AG04449 (cell line): ENCODE results near the gene TOMM40.
"Not testable (repeated sequence)": the region's sequence is repeated elsewhere in the genome, so short reads cannot be mapped to it uniquely, and the experiment has no call there.

Experiments
- CTCF ChIA-PET: fragments of 350-600 bp; formaldehyde crosslinking; extraction: SDS; loops from one replicate; lab custom pipeline; 2021; ENCODE audit warnings: antibody characterized with exemption; lab: Yijun Ruan, JAX
- POLR2A ChIA-PET: fragments of 400-600, 350-600 bp; formaldehyde crosslinking; extraction: SDS; loops from one replicate; lab custom pipeline; 2020; ENCODE audit warnings: antibody characterized with exemption, inconsistent platforms; lab: Yijun Ruan, JAX
- DNase-seq: peaks from one replicate; pipeline ENCODE4 v3.0.0-alpha.2; 2010; ENCODE audit warnings: low read depth, low spot score
- H3K4me3 ChIP-seq: 2 replicates; pipeline ENCODE4 v1.5.1; 2011; ENCODE audit warnings: low read depth, mild to moderate bottlenecking, control low read depth, low read length
- TF ChIP-seq, protein P1 (sequence below): IDR thresholded peaks from one replicate; pipeline ENCODE4 v1.5.1; 2011; ENCODE audit warnings: mild to moderate bottlenecking, moderate library complexity, low read length, control low read depth, inconsistent platforms; ENCODE audit not compliant: insufficient read depth; ENCODE audit errors: missing control alignments

TOMM40 gene

DNA sequence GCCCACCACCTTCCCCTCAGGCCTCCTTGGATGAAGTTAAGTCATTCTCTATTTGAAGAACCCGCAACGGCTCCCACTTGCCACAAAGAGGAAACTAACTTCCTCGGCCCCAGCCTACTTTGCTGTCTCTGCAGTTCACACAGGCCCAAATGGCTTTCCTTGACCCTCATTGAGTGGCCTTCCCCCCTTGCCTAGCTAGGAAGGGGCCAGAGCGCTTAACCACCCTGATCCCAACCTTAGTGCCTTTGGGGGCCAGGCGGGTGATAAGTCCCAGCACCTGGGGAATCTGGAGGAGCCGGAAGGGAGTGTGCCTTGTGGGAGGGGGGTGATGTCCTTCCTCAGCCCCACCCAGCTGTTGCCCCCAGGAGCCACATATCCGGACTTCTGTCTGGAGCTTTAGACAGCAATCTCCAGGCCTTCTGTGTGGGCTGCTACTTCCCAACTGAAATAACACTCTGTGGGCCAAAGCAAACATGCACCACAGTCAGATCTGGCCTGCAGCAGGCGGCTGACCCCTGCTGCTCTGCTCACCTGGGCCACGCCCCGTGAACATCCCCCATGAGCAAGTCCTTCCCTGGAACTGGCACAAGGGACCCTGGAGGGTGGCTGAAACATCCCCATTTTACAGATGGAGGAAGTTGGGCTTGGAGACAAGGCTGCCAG, 34.5 kb upstream of the TOMM40 start:
- no peak for DNase-seq
- POLR2A ChIA-PET = interaction anchor here (0.6 kb wide), 1 partner anchor 7 kb away, joined by 4 read pairs; no protein-coding TSS in a partner anchor
- H3K4me3 ChIP-seq = no peak overlapping the region
- TF ChIP-seq, protein P1, sequence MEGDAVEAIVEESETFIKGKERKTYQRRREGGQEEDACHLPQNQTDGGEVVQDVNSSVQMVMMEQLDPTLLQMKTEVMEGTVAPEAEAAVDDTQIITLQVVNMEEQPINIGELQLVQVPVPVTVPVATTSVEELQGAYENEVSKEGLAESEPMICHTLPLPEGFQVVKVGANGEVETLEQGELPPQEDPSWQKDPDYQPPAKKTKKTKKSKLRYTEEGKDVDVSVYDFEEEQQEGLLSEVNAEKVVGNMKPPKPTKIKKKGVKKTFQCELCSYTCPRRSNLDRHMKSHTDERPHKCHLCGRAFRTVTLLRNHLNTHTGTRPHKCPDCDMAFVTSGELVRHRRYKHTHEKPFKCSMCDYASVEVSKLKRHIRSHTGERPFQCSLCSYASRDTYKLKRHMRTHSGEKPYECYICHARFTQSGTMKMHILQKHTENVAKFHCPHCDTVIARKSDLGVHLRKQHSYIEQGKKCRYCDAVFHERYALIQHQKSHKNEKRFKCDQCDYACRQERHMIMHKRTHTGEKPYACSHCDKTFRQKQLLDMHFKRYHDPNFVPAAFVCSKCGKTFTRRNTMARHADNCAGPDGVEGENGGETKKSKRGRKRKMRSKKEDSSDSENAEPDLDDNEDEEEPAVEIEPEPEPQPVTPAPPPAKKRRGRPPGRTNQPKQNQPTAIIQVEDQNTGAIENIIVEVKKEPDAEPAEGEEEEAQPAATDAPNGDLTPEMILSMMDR = no peak
- CTCF ChIA-PET = interaction anchor here (1.2 to 2.5 kb wide), 3 partner anchors 11 to 72 kb away, joined by 3 to 7 read pairs (median 3); partner anchors contain the start of genes APOE and NECTIN2

DNA sequence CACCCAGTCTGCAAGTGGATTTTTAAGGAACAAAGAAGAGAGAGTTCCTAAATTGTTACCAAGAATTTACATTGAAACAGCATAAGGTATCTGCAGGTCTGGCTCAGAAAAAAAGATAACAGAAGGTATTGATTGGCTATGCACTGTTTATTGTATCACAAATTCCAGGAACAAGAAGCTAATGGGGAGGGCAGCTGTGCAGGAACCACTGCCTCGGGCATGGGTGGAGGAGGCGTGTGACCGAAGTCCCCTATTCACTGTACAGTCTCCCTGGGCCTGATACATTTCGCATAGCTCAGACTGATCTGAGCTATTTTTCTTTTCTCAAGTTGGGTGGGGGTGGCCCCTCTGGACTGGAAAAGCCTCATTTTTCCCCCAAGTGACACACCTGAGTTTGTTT, 33.2 kb upstream of the TOMM40 start:
- POLR2A ChIA-PET = interaction anchor here (0.6 kb wide), 1 partner anchor 12 kb away, joined by 3 read pairs; no protein-coding TSS in a partner anchor
- CTCF ChIA-PET = interaction anchor here (1.0 to 2.5 kb wide), 4 partner anchors 71 to 134 kb away, joined by 3 to 7 read pairs (median 4); no protein-coding TSS in a partner anchor
- TF ChIP-seq, protein P1 = no peak
- H3K4me3 ChIP-seq = no peak overlapping the region
- no peak for DNase-seq

GRCh38 chr19:44861576-44861975, 29.5 kb upstream of the TOMM40 start:
- H3K4me3 ChIP-seq, CTCF ChIA-PET, DNase-seq, POLR2A ChIA-PET: not testable (repeated sequence)

- no peak for DNase-seq
- TF ChIP-seq, protein P1 = no peak
- H3K4me3 ChIP-seq = no peak overlapping the region
- CTCF ChIA-PET = no interaction called here
- POLR2A ChIA-PET = no interaction called here
Measured at GRCh38 chr19:44863990-44864389, 27.1 kb upstream of the TOMM40 start.

- H3K4me3 ChIP-seq = no peak overlapping the region
- CTCF ChIA-PET = interaction anchor here (1.2 kb wide), 1 partner anchor 21 kb away, joined by 3 read pairs; no protein-coding TSS in a partner anchor
- TF ChIP-seq, protein P1 = no peak
- POLR2A ChIA-PET = no interaction called here
- no peak for DNase-seq
Measured at GRCh38 chr19:44865196-44865767, 25.8 kb upstream of the TOMM40 start.

DNA sequence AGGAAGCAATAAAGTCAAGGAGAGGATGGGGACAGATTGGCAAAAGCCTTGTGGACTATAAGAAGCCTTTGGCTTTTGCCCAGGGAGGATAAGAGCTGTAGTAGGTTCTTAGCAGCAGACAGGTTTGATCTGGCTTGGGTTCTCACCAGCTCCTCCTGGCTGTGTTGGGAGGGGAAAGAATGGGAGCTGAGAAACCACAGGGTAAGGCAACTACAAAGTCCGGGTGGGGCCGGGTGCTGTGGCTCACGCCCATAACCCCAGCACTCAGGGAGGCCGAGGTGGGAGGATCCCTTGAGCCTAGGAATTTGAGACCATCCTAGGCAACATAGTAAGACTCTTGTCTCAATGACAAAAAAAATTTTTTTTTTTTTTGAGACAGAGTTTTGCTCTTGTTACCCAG, 24.4 kb upstream of the TOMM40 start:
- no peak for DNase-seq
- no peak overlapping the region for H3K4me3 ChIP-seq
- CTCF ChIA-PET = interaction anchor here (1.2 to 1.4 kb wide), 2 partner anchors 22 to 82 kb away, joined by 3 to 4 read pairs; no protein-coding TSS in a partner anchor
- POLR2A ChIA-PET = no interaction called here
- TF ChIP-seq, protein P1 = no peak
